GM12891 (cell line): ENCODE results near the gene PTBP2.
"Not testable (repeated sequence)": the region's sequence is repeated elsewhere in the genome, so short reads cannot be mapped to it uniquely, and the experiment has no call there.

Experiments
- DNase-seq: peaks from one replicate; pipeline ENCODE4 v3.0.0; 2011; ENCODE audit warnings: low spot score; ENCODE audit not compliant: insufficient read length
- FAIRE-seq: peaks from 2 replicates; lab custom pipeline; 2011; peaks lifted over from hg19 to GRCh38; lab: Jason Lieb, UNC
- PAX5 ChIP-seq: IDR thresholded peaks from 2 replicates; pipeline ENCODE4 v1.6.1; 2011; ENCODE audit warnings: low read length, moderate library complexity, mild to moderate bottlenecking; ENCODE audit not compliant: insufficient read depth, severe bottlenecking
- POLR2A ChIP-seq: IDR thresholded peaks from 2 replicates; pipeline ENCODE4 v1.6.1; 2011; ENCODE audit warnings: low read depth, low read length, control low read depth
- POLR2AphosphoS5 ChIP-seq: IDR thresholded peaks from 2 replicates; pipeline ENCODE4 v1.6.1; 2011; ENCODE audit warnings: low read depth, low read length, control low read depth
- POU2F2 ChIP-seq: IDR thresholded peaks from 2 replicates; pipeline ENCODE4 v1.6.1; 2011; ENCODE audit warnings: low read depth, mild to moderate bottlenecking, control low read depth, low read length, moderate library complexity
- SPI1 ChIP-seq: IDR thresholded peaks from 2 replicates; pipeline ENCODE4 v1.6.1; 2011; ENCODE audit warnings: low read depth, low read length, control low read depth
- TAF1 ChIP-seq: IDR thresholded peaks from 2 replicates; pipeline ENCODE4 v1.6.1; 2011; ENCODE audit warnings: low read depth, low read length, control low read depth

The PTBP2 gene

GRCh38 chr1:96763514-96763913, 41.9 kb downstream of the PTBP2 start:
- no peak for FAIRE-seq
- TF ChIP-seq TAF1 = no peak
- TF ChIP-seq SPI1 = no peak
- TF ChIP-seq PAX5 = no peak
- TF ChIP-seq POLR2A = no peak
- TF ChIP-seq POU2F2 = no peak
- TF ChIP-seq POLR2AphosphoS5 = no peak
- DNase-seq = no peak

DNA sequence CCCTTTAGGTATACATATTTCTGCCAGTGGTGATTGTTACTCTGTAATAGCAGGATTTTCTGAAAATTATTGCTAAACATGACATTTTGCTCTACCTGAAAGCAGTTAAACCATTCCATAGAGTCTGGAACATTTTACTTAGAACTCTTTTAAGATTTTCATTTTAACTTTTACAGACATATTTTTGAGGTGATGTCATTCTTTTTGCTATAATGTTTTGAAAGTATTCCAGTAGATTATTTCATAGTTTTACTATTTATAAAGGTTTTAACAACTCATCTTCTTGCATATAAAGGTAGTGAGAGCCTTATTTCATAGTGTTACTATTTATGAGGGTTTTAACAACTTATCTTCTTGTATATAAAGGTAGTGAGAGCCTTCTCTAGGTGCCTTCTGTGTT, 42.9 kb downstream of the PTBP2 start:
- DNase-seq = no peak
- FAIRE-seq = no peak
- TF ChIP-seq PAX5 (no peak), POU2F2 (no peak), TAF1 (no peak), SPI1 (no peak), POLR2AphosphoS5 (no peak), POLR2A (no peak)

DNA sequence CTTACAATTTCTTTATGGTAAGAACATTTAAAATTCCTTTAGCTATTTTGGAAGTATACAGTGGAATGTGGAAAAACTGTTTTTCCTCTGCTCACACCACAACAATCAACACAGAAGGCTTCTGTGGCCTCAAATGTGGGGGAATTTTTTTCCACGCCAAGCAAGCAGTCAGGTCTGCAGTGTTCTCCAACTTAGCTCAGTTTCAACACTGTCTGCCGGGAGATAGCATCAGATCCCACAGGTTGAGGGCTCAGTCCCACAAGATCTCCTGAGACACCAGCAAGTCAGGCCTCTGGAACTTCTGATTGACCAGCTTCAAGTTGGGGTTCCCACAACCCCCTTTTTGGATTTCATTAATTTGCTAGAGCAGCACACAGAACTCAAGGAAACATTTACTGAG, 50.3 kb downstream of the PTBP2 start:
- DNase-seq (no peak), FAIRE-seq (no peak)
- no peak for TF ChIP-seq POLR2A

GRCh38 chr1:96772349-96772748, 50.8 kb downstream of the PTBP2 start:
- no peak for DNase-seq
- TF ChIP-seq SPI1 = no peak
- no peak for TF ChIP-seq POLR2AphosphoS5
- TF ChIP-seq POLR2A = no peak
- TF ChIP-seq PAX5 = no peak
- TF ChIP-seq TAF1 = no peak
- TF ChIP-seq POU2F2 = no peak
- no peak for FAIRE-seq

DNA sequence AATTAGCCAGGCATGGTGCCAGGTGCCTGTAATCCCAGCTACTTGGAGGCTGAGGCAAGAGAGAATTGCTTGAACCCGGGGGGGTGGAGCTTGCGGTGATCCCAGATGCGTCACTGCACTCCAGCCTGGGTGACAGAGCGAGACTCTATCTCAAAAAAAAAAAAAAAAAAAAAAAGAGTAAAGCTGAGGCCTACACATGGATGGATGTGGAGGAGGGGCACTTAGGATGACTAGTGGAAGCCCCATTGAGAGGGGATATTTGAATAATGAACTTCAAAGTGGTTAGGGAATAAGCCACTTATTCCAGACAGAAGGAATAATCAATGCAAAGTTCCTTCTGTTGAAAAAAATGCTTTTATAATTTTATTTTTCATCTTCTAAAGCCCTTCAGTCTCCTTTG, 51.4 kb downstream of the PTBP2 start:
- DNase-seq = no peak
- no peak for TF ChIP-seq PAX5
- TF ChIP-seq TAF1 = no peak
- no peak for TF ChIP-seq POLR2AphosphoS5
- TF ChIP-seq SPI1 = no peak
- TF ChIP-seq POU2F2 = no peak
- TF ChIP-seq POLR2A = no peak
- FAIRE-seq = no peak

DNA sequence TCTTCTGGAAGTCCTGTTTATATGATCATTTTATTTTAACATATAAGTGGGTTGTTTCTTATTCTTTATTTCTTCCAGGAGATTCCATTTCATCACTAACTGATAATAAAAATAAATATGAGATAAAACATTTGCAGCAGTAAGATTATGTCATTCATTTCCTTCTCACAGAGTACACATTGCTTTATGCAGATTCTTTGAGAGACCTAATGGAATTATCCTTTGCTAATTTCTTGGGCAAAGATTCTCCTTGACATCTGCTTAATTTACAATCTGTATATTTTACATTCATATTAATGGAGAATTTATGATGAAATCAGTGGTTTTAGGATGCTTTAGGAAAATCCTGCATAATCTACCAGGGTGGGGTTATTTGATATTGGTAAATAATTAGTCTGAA, 60.6 kb downstream of the PTBP2 start:
- DNase-seq = no peak
- TF ChIP-seq SPI1 (no peak), TAF1 (no peak), POU2F2 (no peak), POLR2A (no peak), PAX5 (no peak), POLR2AphosphoS5 (no peak)
- no peak for FAIRE-seq

DNA sequence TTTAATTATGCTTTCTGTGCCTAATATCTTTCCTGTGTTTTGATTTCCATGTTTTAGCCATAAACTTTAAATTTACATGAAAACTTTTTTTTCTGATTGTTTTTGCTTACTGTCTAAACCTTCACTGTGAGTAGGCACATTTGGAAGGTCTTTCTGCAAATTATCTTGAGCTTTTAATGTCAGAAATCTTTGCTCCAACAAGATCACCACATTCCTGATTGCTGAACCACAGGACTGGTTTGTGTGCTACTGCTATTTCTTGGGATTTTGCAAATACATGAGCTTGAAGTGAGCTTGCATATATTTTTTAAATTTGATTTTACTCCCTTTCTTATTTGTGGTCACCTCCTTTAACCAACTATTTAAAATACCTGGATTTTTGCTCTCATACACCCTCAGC, 61.3 kb downstream of the PTBP2 start:
- TF ChIP-seq SPI1 (no peak), POLR2AphosphoS5 (no peak), POU2F2 (no peak)
- FAIRE-seq (no peak), DNase-seq (no peak)

DNA sequence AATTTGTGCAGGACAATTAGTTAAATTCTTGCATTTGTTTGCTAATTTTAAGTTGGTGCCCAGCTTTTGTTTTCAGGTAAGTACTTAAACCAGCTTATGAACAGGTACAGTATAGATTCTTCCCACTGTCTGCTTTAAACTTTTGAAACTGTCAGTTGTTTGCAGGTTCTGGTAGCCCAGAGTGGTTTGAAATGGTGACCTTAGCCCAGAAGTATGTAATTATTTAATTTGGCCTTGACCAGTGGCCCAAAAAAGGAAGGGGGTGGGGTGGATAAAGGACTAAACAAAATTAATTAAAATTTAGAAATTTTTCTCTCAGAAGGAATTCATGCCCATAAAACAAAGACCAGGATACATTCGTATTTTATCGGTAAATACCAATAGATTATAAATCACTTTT, 69.0 kb downstream of the PTBP2 start:
- no peak for FAIRE-seq
- TF ChIP-seq TAF1 = no peak
- no peak for TF ChIP-seq PAX5
- TF ChIP-seq SPI1 = no peak
- no peak for TF ChIP-seq POU2F2

GRCh38 chr1:96792220-96792619, 70.6 kb downstream of the PTBP2 start:
- TF ChIP-seq POLR2A (no peak), SPI1 (no peak), TAF1 (no peak), PAX5 (no peak), POU2F2 (no peak), POLR2AphosphoS5 (no peak)
- DNase-seq (no peak), FAIRE-seq (no peak)

More for the DNA sequence above, 69.0 kb downstream of the PTBP2 start:
- DNase-seq = no peak

- DNase-seq, FAIRE-seq: not testable (repeated sequence)
These were observed 80.1 kb downstream of the PTBP2 start for GRCh38 chr1:96801696-96802095.

DNA sequence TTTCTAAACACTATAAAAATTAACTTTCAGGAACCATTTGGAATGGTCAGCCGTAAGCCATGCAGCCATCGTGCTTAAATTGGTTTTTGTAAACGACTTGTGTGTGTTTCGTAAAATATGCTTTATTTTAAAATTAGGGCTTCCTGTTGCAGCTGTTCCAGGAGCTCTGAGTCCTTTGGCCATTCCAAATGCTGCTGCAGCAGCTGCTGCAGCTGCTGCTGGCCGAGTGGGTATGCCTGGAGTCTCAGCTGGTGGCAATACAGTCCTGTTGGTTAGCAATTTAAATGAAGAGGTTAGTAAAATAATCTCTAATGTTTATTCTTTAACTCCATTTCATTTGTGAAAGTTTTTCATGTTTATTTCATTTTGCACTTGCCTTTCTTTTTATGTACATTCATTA, 83.1 kb downstream of the PTBP2 start:
- TF ChIP-seq POLR2AphosphoS5 (no peak), PAX5 (no peak), POU2F2 (no peak), TAF1 (no peak), SPI1 (no peak), POLR2A (no peak)
- no peak for DNase-seq
- no peak for FAIRE-seq

GRCh38 chr1:96808191-96808590, 86.6 kb downstream of the PTBP2 start:
- no peak for FAIRE-seq
- DNase-seq = no peak
- TF ChIP-seq POLR2AphosphoS5 = no peak
- no peak for TF ChIP-seq PAX5
- no peak for TF ChIP-seq POU2F2
- no peak for TF ChIP-seq TAF1
- no peak for TF ChIP-seq SPI1
- no peak for TF ChIP-seq POLR2A
